ENCODE measurements around the gene SLIT3.

The SLIT3 gene

DNA sequence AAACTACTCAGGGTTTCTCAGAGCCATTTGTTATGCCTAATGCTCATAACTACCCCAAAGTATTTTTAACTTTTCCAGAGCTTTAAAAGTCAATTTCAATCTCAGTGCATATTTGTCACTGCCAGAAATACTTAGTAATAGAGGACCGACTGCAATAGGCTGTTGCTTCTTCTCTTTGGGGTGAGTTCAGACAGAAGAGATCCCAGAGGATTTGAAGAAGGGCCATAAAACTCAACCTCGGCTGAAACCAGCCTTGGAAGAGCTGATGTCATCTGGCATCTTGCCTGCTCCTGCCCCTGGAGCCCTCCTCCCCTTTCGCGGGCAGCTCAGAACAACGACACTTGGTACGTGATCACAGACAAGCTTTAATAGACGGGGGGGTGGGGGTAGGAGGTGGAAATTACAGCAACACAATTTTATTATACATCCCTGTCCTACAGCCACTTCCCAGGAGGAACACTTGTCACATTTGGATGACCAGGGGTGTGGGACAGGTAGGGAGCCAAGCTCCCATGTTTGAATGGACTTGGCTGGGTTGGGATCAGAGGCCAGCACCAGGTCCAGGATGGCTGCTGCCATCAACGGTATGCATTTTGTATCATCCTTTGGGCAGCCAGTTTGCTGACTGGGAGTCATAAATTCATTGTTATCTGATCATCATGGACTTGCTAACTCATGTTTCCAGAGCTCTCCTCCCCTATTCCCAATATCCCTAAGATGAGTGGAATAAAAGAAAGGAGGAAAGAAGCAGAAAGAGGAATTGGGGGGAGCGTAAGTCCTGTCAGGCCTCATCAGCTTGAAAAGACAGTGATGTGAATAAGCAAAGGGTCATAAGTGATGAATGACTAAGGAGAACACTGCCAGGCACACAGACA lies 535.2 kb downstream of the SLIT3 start (continued):
- TF ChIP-seq, protein P1, sequence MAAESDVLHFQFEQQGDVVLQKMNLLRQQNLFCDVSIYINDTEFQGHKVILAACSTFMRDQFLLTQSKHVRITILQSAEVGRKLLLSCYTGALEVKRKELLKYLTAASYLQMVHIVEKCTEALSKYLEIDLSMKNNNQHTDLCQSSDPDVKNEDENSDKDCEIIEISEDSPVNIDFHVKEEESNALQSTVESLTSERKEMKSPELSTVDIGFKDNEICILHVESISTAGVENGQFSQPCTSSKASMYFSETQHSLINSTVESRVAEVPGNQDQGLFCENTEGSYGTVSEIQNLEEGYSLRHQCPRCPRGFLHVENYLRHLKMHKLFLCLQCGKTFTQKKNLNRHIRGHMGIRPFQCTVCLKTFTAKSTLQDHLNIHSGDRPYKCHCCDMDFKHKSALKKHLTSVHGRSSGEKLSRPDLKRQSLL (tag by site-specific recombination; IDR thresholded peaks at IDR 0.05): peak; percentile 51; the same call in 1 of the 2 replicates
- peak; percentile 62; the same call in 1 of the 2 replicates for TF ChIP-seq KLF10 (tag by site-specific recombination; IDR thresholded peaks at IDR 0.05)
- TF ChIP-seq PRDM6 (tag by site-specific recombination; IDR thresholded peaks at IDR 0.05): peak; percentile 99
- TF ChIP-seq MEIS1 (CRISPR knock-in tag; IDR thresholded peaks at IDR 0.05; ENCODE audit: borderline replicate concordance): no peak
- peak; percentile 79; the same call in 1 of the 2 replicates for TF ChIP-seq ZNF501 (tag by site-specific recombination; IDR thresholded peaks at IDR 0.05)
- TF ChIP-seq ZNF239 (tag by site-specific recombination; IDR thresholded peaks at IDR 0.05): no peak
- peak; percentile 35; the same call in 1 of the 2 replicates for TF ChIP-seq ZNF660 (tag by site-specific recombination; IDR thresholded peaks at IDR 0.05)
- peak; percentile 85 for TF ChIP-seq FEZF1 (tag by site-specific recombination; IDR thresholded peaks at IDR 0.05)
- TF ChIP-seq PRDM4 (tag by site-specific recombination; IDR thresholded peaks at IDR 0.05): peak; percentile 51; the same call in 1 of the 2 replicates
- TF ChIP-seq IKZF3 (tag by site-specific recombination; IDR thresholded peaks at IDR 0.05): peak; percentile 93
- TF ChIP-seq ZNF639 (tag by site-specific recombination; IDR thresholded peaks at IDR 0.05): peak; percentile 47; the same call in 1 of the 2 replicates
- TF ChIP-seq, protein P2, sequence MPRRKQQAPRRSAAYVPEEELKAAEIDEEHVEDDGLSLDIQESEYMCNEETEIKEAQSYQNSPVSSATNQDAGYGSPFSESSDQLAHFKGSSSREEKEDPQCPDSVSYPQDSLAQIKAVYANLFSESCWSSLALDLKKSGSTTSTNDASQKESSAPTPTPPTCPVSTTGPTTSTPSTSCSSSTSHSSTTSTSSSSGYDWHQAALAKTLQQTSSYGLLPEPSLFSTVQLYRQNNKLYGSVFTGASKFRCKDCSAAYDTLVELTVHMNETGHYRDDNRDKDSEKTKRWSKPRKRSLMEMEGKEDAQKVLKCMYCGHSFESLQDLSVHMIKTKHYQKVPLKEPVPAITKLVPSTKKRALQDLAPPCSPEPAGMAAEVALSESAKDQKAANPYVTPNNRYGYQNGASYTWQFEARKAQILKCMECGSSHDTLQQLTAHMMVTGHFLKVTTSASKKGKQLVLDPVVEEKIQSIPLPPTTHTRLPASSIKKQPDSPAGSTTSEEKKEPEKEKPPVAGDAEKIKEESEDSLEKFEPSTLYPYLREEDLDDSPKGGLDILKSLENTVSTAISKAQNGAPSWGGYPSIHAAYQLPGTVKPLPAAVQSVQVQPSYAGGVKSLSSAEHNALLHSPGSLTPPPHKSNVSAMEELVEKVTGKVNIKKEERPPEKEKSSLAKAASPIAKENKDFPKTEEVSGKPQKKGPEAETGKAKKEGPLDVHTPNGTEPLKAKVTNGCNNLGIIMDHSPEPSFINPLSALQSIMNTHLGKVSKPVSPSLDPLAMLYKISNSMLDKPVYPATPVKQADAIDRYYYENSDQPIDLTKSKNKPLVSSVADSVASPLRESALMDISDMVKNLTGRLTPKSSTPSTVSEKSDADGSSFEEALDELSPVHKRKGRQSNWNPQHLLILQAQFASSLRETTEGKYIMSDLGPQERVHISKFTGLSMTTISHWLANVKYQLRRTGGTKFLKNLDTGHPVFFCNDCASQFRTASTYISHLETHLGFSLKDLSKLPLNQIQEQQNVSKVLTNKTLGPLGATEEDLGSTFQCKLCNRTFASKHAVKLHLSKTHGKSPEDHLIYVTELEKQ (tag by site-specific recombination; IDR thresholded peaks at IDR 0.05; ENCODE audit: borderline replicate concordance): peak; percentile 50; the same call in 1 of the 2 replicates
- TF ChIP-seq GLI4 (tag by site-specific recombination; IDR thresholded peaks at IDR 0.05): no peak
- TF ChIP-seq ZNF341 (tag by site-specific recombination; IDR thresholded peaks at IDR 0.05; ENCODE audit: low read depth): peak; percentile 84
- TF ChIP-seq ZNF777 (tag by site-specific recombination; IDR thresholded peaks at IDR 0.05; ENCODE audit: borderline replicate concordance): no peak
- TF ChIP-seq OSR2 (tag by site-specific recombination; IDR thresholded peaks at IDR 0.05): peak; percentile 50; the same call in 1 of the 2 replicates
- peak; percentile 64 for TF ChIP-seq ZBTB44 (tag by site-specific recombination; IDR thresholded peaks at IDR 0.05)
- TF ChIP-seq ZNF629 (tag by site-specific recombination; IDR thresholded peaks at IDR 0.05): peak; percentile 85
- no peak for TF ChIP-seq ZNF785 (tag by site-specific recombination; IDR thresholded peaks at IDR 0.05)
- TF ChIP-seq, protein P3, sequence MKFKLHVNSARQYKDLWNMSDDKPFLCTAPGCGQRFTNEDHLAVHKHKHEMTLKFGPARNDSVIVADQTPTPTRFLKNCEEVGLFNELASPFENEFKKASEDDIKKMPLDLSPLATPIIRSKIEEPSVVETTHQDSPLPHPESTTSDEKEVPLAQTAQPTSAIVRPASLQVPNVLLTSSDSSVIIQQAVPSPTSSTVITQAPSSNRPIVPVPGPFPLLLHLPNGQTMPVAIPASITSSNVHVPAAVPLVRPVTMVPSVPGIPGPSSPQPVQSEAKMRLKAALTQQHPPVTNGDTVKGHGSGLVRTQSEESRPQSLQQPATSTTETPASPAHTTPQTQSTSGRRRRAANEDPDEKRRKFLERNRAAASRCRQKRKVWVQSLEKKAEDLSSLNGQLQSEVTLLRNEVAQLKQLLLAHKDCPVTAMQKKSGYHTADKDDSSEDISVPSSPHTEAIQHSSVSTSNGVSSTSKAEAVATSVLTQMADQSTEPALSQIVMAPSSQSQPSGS (tag by site-specific recombination; IDR thresholded peaks at IDR 0.05; ENCODE audit: low read depth): peak; percentile 88
- TF ChIP-seq ZNF549 (tag by site-specific recombination; IDR thresholded peaks at IDR 0.05): peak; percentile 80
- 0 out of 2 replicates have a peak, but pooled peaks have one; percentile 6 for TF ChIP-seq ZNF596 (tag by site-specific recombination; IDR thresholded peaks at IDR 0.05)
- TF ChIP-seq SCRT2 (tag by site-specific recombination; IDR thresholded peaks at IDR 0.05): peak; percentile 96
- TF ChIP-seq REPIN1 (tag by site-specific recombination; IDR thresholded peaks at IDR 0.05; ENCODE audit: low read depth): no peak
